Measurements from ENCODE around the gene TSPAN4. TPM values are rescaled to one million over a fixed set of nuclear protein-coding genes. Genes with fewer than 3 reads are reported as not detected.

TSPAN4 gene
- total RNA-seq, 4 donors from 2014 or later, result 14.4 to 34.8 (median 21.5) TPM

DNA sequence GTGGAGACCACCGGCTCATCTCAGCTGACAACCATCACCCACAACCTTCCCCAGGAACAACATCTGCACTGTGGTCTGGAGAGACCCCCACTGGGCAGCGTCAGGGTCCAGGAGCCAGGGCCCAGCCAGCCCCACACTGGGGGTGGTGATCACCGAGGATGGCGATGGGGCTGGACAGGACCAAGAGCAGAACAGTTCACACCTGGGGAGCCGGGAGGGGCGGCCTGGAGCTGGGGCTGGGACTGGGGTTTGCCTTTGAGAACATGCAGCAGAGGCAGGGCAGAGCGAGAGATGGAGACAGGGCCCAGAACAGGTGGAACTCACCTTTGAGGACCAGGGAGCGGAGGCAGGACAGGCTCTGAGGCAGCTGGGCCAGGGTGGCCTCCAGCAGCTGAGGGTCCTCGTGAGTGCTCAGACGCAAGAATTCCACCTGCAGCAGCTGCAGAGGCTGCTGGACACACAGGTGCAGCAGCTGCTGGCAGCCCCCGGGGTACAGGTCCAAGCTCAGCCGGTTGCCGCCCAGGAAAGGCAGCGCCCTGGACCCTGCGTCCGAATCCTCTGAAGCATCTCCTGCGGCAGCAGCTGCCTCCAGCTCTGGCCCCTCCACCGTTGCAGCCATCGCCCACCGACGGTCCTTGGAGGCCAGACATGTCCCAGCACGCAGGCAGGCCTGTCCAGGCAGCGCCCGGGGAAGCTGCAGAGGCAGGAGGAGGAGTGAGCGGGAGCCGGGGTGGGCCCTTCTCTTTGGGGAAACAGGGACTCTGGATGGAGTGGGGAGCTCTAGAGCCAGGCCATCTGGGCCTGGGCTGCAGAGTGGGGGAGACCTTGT, 38.7 kb upstream of the TSPAN4 start:
- in situ Hi-C loops (cut with MboI; ENCODE audit: low sequenced_read_pairs in 4 of 4), result no loop called here

DNA sequence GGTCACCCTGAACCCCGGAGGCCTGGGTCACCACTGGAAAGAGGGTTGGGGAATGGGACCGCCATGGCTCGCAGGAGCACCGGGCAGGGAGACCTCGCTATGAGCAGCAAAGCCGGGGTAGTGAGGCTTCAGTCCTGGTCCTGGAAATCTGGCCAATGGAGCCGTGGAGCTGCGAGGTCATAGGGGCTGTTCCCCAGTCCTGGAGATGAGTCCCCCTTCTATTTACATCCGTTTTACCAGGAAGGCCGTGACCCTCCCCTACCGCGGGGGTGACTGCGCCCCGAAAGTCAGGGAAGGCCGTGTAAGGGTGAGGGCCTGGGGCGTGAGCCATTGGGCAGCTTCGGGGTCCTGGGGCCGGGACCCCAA, 38.1 kb upstream of the TSPAN4 start:
- TF ChIP-seq, protein P1, sequence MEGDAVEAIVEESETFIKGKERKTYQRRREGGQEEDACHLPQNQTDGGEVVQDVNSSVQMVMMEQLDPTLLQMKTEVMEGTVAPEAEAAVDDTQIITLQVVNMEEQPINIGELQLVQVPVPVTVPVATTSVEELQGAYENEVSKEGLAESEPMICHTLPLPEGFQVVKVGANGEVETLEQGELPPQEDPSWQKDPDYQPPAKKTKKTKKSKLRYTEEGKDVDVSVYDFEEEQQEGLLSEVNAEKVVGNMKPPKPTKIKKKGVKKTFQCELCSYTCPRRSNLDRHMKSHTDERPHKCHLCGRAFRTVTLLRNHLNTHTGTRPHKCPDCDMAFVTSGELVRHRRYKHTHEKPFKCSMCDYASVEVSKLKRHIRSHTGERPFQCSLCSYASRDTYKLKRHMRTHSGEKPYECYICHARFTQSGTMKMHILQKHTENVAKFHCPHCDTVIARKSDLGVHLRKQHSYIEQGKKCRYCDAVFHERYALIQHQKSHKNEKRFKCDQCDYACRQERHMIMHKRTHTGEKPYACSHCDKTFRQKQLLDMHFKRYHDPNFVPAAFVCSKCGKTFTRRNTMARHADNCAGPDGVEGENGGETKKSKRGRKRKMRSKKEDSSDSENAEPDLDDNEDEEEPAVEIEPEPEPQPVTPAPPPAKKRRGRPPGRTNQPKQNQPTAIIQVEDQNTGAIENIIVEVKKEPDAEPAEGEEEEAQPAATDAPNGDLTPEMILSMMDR (IDR thresholded peaks at IDR 0.05 in 4 of 5, conservative IDR thresholded peaks at IDR 0.05 in 1 of 5), result no peak
- no peak for TF ChIP-seq POLR2A (IDR thresholded peaks at IDR 0.05)
- peaks cover 0 to 35% of the 10 kb centered on the region in 2 donors for H3K36me3 ChIP-seq
- peak overlapping the region; percentile 51 to 70 (median 54) for H3K4me3 ChIP-seq
- peaks cover 24 to 28% of the 10 kb centered on the region in 2 donors for H3K4me1 ChIP-seq
- ATAC-seq (no peak), DNase-seq (no peak)
- intact Hi-C loops (cut with DNase I; ENCODE audit: low total_unique reads), result no loop called here
- H3K27ac ChIP-seq, result peak overlapping the region; percentile 82 to 87 (median 85)
- no peaks in the 10 kb centered on the region for H3K27me3 ChIP-seq
- in situ Hi-C loops (cut with MboI; ENCODE audit: low sequenced_read_pairs in 4 of 4), result no loop called here
- no peaks in the 10 kb centered on the region for H3K9me3 ChIP-seq

More for the DNA sequence above, 38.7 kb upstream of the TSPAN4 start:
- Histone ChIP-seq H3K36me3 (peaks cover 0 to 41% of the 10 kb centered on the region in 2 donors), H3K27ac (no peak overlapping the region), H3K4me3 (peak overlapping the region in 3 of 4 donors; percentile 54 to 70 (median 54)), H3K4me1 (peaks cover 24 to 28% of the 10 kb centered on the region in 2 donors), H3K27me3 (no peaks in the 10 kb centered on the region), H3K9me3 (no peaks in the 10 kb centered on the region)
- intact Hi-C loops (cut with DNase I; ENCODE audit: low total_unique reads), result no loop called here
- no peak for DNase-seq
- ATAC-seq, result no peak
- TF ChIP-seq POLR2A (IDR thresholded peaks at IDR 0.05), result no peak
- TF ChIP-seq, protein P1 (IDR thresholded peaks at IDR 0.05 in 4 of 5, conservative IDR thresholded peaks at IDR 0.05 in 1 of 5), result no peak

DNA sequence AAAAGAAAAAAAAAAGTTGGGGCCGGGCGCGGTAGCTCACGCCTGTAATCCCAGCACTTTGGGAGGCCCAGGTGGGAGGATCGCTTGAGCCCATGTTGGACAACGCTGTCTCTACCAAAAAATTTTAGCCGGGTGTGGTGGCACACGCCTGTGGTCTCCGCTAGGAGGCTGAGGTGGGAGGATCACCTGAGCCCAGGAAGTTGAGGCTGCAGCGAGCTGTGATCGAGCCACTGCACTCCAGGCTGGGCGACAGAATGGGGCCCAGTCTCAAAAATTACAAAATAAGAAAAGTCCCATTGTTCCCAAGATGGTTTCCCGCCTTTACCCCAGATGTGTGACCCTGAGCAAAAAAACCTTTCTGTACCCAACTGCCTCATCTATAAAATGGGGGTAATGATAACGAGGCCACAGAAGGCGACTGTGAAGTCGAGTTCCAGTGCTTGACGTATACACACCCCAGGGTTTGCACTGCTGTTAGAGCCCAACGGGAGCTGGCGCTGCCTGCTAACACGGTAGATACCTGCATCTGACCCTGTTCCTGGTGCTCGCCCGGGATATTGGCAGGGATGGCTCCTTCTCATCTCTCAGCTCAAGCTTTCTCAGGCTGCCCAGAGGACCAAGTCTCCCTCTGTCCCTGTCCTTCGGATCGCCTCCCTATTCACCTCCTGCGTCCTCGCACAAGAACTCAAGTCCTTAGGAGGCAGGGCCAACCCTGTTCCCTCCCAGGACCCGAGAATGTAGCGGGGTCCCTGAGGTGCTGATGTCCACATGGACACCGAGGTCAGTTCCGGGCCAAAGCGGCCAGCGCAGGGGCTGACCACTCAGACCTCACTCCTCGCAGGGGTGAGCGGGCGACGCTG, 34.0 kb upstream of the TSPAN4 start:
- peak overlapping the region; percentile 97 to 100 (median 100) for H3K27ac ChIP-seq
- no peaks in the 10 kb centered on the region for H3K9me3 ChIP-seq
- peaks cover 0 to 25% of the 10 kb centered on the region in 2 donors for H3K36me3 ChIP-seq
- TF ChIP-seq, protein P1 (IDR thresholded peaks at IDR 0.05 in 4 of 5, conservative IDR thresholded peaks at IDR 0.05 in 1 of 5), result no peak
- no peak for TF ChIP-seq POLR2A (IDR thresholded peaks at IDR 0.05)
- H3K4me3 ChIP-seq, result peak overlapping the region; percentile 66 to 97 (median 78)
- ATAC-seq (peak in 1 of 2 donors; percentile 71), DNase-seq (peak; percentile 83 to 86)
- H3K27me3 ChIP-seq, result no peaks in the 10 kb centered on the region
- intact Hi-C loops (cut with DNase I; ENCODE audit: low total_unique reads) (loop anchor here (1.0 to 5.0 kb wide), 2 partner anchors 11 to 241 kb away; no protein-coding TSS in a partner anchor), in situ Hi-C loops (cut with MboI; ENCODE audit: low sequenced_read_pairs in 4 of 4) (no loop called here)
- peaks cover 46 to 49% of the 10 kb centered on the region in 2 donors for H3K4me1 ChIP-seq

DNA sequence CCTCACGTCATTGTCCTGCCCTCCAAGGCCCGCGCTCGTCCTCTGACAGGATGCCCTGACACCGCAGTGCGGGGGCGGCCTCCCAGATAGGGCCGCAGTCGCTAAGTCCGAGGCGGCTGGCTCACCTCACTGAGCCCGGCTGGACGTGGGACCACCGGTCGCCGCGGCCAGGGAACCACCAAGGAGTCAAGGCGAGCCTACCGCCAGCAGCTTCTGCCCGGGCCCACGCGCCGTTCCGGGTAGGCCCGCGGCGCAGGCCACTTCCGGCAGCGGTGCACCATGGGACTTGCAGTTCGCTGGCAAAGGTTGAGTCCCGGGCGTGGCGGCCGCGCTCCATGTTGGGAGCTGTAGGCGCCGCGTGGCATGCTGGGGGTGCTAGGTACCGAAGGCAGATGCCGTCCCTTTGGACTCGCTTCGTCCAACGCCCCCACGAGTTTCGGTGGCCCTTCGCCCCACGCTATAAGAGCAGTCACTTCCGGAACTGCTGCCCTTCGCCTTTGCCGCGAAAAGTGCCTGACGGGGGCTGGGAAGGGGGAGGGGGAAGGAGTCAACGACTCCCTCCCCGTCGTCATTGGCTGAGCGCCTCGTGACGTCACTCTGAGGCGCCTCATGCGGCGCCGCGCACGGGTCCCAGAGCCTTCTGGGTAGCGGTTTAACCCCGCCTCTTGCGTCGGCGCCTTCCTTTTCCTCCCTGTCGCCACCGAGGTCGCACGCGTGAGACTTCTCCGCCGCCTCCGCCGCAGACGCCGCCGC, 33.2 kb upstream of the TSPAN4 start, which contains the start of gene RPLP2:
TSS of gene RPLP2 (plus strand) at position 681 of the 753 bp plus-strand sequence. CDS start 268 bp downstream, outside the sequence.
- H3K27ac ChIP-seq, result peak within 1 kb of the TSS; percentile 97 to 100 (median 100)
- H3K4me3 ChIP-seq, result peak within 1 kb of the TSS; percentile 66 to 97 (median 78)
- peak; percentile 90 to 95 for TF ChIP-seq POLR2A (IDR thresholded peaks at IDR 0.05)
- TF ChIP-seq, protein P1 (IDR thresholded peaks at IDR 0.05 in 4 of 5, conservative IDR thresholded peaks at IDR 0.05 in 1 of 5), result peak in 1 of 5 experiments; percentile 10
- H3K9me3 ChIP-seq, result no peaks in the 10 kb centered on the region
- intact Hi-C loops (cut with DNase I; ENCODE audit: low total_unique reads) (loop anchor here (1.0 to 5.0 kb wide), 2 partner anchors 10 to 242 kb away; no protein-coding TSS in a partner anchor), in situ Hi-C loops (cut with MboI; ENCODE audit: low sequenced_read_pairs in 4 of 4) (no loop called here)
- peaks cover 38 to 41% of the 10 kb centered on the region in 2 donors for H3K4me1 ChIP-seq
- H3K36me3 ChIP-seq, result peaks cover 0 to 27% of the 10 kb centered on the region in 2 donors
- peak; percentile 97 to 98 for DNase-seq
- H3K27me3 ChIP-seq, result no peaks in the 10 kb centered on the region
- ATAC-seq, result peak; percentile 83 to 85

All from gastrocnemius medialis (tissue), 4 donors.